HG03457 (cell line): ENCODE data around the gene ZNF536.

Experiments used
- ATAC-seq: cut with Tn5 transposase; IDR thresholded peaks from one replicate; pipeline ENCODE4 v1.9.1; 2021; ENCODE audit warnings: moderate number of reproducible peaks; ENCODE audit not compliant: unreplicated experiment

Gene ZNF536

GRCh38 chr19:30361721-30362120, 10.5 kb upstream of the ZNF536 start:
- no peak for ATAC-seq

- no peak for ATAC-seq
Observed at GRCh38 chr19:30362156-30362754, 9.9 kb upstream of the ZNF536 start.

- no peak for ATAC-seq
Observed at GRCh38 chr19:30363073-30363472, 9.1 kb upstream of the ZNF536 start.

DNA sequence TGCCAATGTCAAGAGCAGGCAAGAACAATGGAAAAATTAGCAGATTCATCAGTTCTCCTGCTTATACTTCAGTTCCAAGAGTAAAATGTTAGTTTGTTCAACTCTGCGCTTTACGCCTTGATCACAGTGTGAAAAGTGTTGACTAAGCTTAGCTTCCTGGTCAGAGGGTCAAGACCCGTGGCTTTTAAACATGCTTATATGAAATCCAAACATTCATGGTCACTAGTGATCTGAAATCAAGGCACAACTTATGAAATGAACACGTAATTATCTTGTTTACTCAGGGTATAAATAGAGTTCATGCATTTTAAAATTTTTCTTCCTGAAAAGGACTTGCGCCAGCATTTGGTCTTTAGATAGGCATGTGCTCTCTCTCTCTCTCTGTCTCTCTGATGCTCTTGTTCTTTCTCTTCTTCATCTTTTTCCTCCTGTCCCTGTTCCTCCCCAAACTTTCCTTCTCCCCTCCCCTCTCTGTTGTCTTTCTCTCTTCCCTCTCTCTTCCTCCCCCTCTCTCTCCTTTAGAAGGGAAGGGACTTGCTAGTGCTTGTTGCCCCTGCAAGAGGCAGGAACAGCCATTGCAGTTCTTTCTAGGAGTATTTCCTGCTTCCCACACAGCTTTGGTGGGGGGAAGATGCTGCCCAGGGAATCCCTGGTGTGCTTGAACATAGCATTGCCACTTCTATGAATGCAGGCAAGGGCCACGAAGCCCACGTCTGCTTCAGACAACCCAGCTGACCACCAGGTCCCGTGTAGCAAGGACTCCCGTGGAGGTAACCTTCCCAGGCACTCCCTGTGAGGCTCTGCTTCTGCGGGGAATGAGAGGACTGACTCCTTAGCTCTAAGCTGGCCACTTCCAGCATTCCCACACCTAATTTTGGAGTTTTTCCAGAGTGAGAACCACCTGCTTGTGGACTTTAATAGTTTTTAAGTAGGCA, 7.1 kb upstream of the ZNF536 start:
- no peak for ATAC-seq

DNA sequence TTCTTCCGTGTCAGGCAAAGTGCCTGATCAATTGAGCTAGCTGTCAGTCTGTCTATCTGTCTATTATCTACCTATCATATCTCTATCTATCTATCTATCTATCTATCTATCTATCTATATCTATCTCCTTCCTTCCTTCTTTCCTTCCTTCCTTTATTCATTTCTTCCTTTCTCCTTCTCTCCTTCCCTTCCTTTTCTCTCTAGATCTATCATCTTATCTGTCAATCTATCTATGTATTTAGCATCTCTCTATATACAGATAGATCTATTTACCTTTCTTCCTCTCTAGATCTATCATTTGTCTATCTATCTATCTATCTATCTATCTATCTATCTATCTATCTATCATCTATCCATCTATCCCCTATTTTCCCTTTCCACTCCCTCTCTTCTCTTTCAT, 5.9 kb upstream of the ZNF536 start:
- ATAC-seq, result no peak

DNA sequence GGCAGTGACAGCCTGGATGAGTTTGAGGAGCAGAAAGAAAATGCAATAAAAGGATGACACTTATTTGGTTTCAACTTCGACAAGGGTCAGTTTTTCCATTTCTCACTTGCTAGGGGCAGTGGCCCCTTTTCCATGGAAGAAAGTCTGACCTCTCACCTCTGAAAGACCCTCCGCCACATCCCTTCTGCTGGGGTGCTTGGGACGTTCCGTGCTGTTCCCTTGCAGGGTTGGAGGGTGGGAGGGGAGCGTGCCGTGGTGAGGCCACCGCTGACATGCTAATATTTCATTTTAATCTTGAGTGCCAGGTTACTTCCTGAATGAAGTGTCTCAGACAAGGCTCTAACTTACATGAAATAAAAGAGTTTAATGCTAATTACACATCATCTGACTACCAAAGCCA, 5.2 kb upstream of the ZNF536 start:
- no peak for ATAC-seq

GRCh38 chr19:30367421-30367820, 4.8 kb upstream of the ZNF536 start:
- ATAC-seq, result no peak

- no peak for ATAC-seq
Observed at GRCh38 chr19:30369833-30370232, 2.4 kb upstream of the ZNF536 start.

DNA sequence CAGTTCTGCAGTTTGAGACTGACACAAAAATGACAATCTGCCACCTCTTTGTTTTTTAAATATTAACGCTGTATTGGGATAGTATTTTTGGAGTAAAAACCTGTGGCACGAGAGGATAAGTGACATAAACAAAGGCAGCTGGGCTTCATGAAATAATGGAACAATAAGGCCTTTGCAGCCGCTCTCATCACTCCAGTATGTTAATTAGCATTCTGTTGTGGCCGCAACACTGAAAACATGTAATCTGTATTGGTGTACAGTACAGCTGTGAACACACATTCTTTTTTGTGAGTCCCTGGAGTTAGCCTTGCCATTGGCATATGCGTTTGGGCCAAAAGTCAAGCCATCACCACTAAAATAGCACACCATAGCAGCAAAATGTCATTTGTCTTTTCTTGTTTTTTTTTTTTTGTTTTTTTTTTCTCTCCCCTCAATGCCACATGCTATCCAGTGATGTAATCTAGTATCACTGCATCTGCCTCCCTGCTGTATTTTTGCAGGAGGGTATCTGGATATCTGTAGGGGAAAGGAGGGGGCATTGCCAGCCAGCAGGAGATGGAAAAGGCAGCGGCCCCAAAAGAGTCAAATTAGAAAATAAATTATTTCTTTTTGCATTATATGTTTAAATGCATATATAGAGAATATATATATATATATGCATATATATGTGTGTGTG, 885 bp upstream of the ZNF536 start:
- ATAC-seq, result no peak

- no peak for ATAC-seq
Observed at GRCh38 chr19:30373593-30373992, 1.4 kb downstream of the ZNF536 start.

DNA sequence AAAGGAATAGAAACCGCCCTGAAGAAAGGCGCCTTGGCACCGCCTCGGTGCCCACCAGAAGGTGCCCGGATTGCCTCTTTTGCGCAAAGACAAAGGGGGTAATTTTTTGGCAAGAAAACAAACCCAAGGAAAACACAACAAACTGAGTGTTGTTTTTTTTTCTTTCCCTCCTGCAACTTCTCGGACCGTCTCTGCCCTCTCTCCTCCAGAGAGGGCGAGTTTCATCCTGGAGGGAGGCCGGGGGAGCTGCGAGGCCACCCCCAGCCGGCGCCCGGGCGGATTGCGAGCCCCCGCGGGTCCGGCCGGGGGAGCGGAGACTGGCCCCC, 2.3 kb downstream of the ZNF536 start:
- no peak for ATAC-seq

DNA sequence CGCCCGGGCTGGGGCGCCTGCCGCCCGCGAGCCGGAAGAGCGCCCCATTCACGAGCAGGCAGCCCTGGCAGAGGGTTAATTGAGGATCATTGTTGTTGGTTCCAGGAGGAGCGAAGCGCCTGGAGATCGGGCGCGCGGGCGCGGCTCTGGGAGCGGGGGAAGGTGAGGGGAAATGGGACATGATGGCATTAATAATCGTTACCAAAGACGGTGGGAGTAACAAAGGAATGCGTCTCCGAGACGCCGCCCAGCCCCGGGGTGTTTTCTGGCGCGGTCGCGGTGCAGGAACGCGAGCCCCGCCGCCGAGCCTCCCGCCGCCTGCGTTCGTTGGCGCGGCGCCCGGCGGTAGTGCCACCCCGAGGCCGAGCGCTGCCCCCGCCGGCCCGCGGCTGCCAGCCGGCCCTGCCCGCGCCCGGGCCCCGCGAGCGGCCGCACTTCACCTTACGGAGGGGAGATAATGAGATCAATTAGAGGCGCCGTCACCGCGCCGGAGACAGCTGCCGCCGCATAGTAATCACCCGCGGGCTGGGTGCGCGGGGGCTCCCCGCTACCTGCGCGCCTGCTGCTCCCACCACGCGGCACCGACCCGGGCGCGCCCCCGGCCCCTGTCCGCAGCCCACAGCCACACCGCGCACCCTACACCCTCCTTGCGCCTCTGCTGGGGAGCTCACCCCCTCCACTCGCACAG, 2.8 kb downstream of the ZNF536 start:
- no peak for ATAC-seq

DNA sequence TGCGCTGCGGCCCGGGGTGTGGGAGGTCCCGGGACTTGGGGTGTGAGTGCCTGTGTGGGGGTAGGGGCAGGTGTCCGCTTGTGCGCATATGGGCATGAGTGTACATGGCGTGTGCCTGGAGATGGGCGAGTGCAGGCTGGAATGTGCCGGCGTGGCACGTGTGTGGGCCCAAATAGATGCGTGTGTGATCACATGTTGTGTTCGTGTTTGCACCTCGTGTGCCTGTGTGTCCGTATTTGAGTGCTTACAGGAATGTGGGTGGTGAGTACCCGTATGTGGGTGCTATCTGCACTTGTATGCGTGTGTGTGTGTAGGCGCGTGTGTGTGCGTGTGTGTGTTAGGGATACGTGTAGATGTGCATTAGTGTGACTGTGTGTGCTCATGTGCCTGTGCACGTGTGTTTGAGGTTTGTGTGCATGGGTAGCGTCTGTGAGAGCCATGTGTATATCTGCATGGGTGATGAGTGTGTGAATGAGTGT, 3.4 kb downstream of the ZNF536 start:
- no peak for ATAC-seq

GRCh38 chr19:30376272-30376671, 4.1 kb downstream of the ZNF536 start:
- ATAC-seq, result no peak

- ATAC-seq, result no peak
Observed at GRCh38 chr19:30376826-30377425, 4.7 kb downstream of the ZNF536 start.

DNA sequence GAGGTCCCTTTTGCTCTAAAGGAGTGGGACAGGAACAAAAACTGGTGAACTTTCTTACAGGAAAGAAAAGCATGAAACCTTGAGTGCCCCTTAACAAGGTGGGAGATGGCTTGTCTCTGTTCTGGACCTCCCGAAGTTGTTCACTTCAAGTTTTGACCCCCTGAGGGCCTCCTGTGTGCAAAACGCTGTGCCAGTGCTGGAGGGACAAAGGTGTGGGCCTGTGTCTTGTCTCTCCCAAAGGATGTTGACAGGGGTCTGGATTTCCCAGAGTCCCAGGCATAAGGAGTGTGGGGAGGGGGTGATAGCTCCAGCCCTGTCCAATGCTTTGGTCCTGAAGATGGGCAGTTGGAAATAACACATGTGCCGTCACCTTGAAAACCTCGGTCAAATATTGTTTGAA, 6.5 kb downstream of the ZNF536 start:
- no peak for ATAC-seq

DNA sequence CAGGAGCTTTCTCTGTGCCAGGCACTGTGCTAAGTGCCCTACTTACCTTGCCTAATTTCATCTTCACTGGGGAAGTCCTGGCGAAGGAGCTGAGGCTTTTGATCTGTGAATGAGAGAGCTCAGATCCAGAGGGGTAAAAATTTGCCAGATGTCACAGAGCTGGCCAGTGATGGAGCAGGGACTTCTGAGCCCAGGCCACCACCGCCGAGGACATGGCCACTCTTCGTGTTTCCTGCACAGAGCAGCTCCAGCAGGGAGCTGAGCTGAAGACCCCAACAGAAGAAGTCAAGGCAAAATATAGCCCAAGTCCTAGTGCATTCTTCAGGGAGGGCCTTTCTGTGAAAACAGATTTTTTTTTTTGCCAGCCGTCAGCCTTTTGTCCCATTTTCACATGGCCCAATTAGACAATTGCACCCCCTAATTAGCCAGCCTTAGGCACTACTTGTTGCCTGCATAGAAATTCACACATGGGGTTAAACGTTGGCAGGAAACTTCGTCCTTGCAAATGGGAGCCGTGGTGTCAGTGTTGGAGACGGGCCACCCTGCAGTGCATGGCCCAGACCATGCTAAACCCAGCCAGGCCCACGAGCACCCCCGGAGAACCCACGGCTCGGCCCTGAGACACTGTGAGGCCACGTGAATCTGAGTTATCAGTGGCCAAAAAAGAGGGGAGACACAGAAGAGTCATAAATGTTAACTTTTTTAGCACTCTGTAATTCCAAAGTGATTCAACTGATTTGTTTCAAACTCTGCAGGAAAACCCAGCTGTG, 7.8 kb downstream of the ZNF536 start:
- ATAC-seq, result no peak

GRCh38 chr19:30381366-30381765, 9.2 kb downstream of the ZNF536 start:
- no peak for ATAC-seq

- ATAC-seq, result no peak
Observed at GRCh38 chr19:30385174-30385573, 13.0 kb downstream of the ZNF536 start.

DNA sequence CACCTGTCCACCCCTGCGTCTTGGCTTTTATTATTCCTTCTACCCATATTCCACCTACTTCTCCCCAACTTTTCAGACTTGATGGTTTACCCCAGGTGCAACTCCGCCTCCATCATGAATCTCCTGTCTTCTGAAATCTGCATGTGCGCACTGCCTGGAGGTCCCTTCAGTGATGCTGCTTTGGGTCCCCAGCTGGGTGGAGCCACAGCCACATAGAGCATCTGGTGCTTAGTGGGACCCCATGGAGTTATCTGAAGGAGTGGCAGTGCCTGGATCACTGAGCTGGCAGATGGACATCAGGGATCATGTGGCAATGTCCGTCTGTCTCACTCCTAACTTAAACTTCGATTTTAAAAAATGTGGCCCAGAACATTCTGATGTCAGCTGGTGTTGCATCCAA, 13.5 kb downstream of the ZNF536 start:
- ATAC-seq, result no peak
